Glutamatergic neuron (in vitro differentiated cells): ENCODE measurements around the gene ASB4. TPM values are rescaled to one million over a fixed set of nuclear protein-coding genes. Genes with fewer than 3 reads are reported as not detected.

Experiments
- DNase-seq: peaks from one replicate; pipeline ENCODE4 v3.0.0; 2022
- H3K27ac Mint-ChIP-seq: one replicate; pipeline ENCODE4 v1.8.0; 2020; ENCODE audit warnings: mild to moderate bottlenecking, mixed read lengths, inconsistent platforms; ENCODE audit not compliant: unreplicated experiment
- H3K27me3 Mint-ChIP-seq: one replicate; pipeline ENCODE4 v1.8.0; 2020; ENCODE audit warnings: mild to moderate bottlenecking, moderate library complexity, mixed read lengths, inconsistent platforms; ENCODE audit not compliant: unreplicated experiment
- H3K36me3 Mint-ChIP-seq: one replicate; pipeline ENCODE4 v1.8.0; 2020; ENCODE audit warnings: mild to moderate bottlenecking, mixed read lengths, inconsistent platforms; ENCODE audit not compliant: unreplicated experiment
- H3K4me1 Mint-ChIP-seq: one replicate; pipeline ENCODE4 v1.8.0; 2020; ENCODE audit warnings: mild to moderate bottlenecking, low read depth, mixed read lengths, inconsistent platforms; ENCODE audit not compliant: unreplicated experiment
- H3K4me3 Mint-ChIP-seq: one replicate; pipeline ENCODE4 v1.8.0; 2020; ENCODE audit warnings: mild to moderate bottlenecking, mixed read lengths, inconsistent platforms; ENCODE audit not compliant: unreplicated experiment
- H3K9me3 Mint-ChIP-seq: one replicate; pipeline ENCODE4 v1.8.0; 2020; ENCODE audit warnings: mild to moderate bottlenecking, moderate library complexity, mixed read lengths, inconsistent platforms; ENCODE audit not compliant: unreplicated experiment
- CTCF ChIP-seq: fragments of 200-600 bp; sonication (generic); IDR thresholded peaks from one replicate; pipeline ENCODE4 v1.5.0; 2021; ENCODE audit not compliant: partially characterized antibody, unreplicated experiment
- total RNA-seq: library from RNA; stranded (reverse); fragmentation: NEBNext Ultra II Directional; extraction: Animal tissue kit (Norgen Biotek cat#: 25700); gene quantifications from one replicate; pipeline ENCODE4 v1.2.1, GENCODE V29; 2021; ENCODE audit not compliant: unreplicated experiment

The ASB4 gene
- total RNA-seq, 1 donor from 2014 or later, result not detected

DNA sequence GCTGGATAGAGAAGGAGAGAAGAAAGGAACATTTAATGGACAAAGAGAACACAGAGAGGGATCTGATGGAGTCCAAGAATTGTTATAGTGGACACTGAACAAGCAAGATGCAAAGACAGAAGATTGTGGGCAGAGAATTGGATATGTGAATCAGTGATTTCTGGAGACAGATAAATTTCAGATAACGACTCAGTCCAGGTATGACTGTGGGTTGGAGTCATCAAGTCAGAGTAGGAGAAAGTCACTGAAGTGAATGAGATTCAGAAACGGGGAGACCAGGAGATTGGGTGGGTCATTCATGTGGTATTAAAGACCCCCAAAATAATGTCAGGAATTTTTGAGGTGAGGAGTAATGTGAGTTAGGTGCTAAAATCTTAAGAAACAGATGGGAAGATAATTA, 23.0 kb downstream of the ASB4 start:
- TF ChIP-seq CTCF, result no peak
- Mint-ChIP-seq H3K4me1 (peaks cover 15% of the 10 kb centered on the region), H3K4me3 (no peak overlapping the region), H3K27ac (no peak overlapping the region), H3K27me3 (peaks cover 2% of the 10 kb centered on the region), H3K36me3 (no peaks in the 10 kb centered on the region), H3K9me3 (peaks cover 4% of the 10 kb centered on the region)
- no peak for DNase-seq

DNA sequence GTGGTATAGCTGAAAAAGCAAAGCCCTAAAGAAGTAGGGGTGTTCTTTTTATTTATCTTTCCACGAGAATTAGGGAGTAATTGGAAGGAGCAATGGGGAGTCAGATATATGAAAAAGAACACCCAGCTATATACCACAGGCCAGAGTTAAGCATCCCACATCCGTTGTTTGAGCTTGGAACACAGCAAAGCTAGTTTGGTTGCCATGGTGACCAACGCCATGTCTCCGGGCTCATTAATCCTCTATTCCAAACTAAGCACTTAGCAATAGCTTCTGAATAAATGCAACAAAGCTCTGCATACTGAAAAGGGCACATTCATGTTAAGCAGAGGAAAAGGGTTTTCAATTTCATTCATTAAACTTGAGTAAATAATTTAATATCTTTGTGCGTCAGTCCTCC, 23.5 kb downstream of the ASB4 start:
- Mint-ChIP-seq H3K4me3 (no peak overlapping the region), H3K9me3 (peaks cover 4% of the 10 kb centered on the region), H3K27me3 (peaks cover 2% of the 10 kb centered on the region), H3K36me3 (no peaks in the 10 kb centered on the region), H3K27ac (no peak overlapping the region), H3K4me1 (peaks cover 12% of the 10 kb centered on the region)
- DNase-seq, result peak; percentile 62
- no peak for TF ChIP-seq CTCF

DNA sequence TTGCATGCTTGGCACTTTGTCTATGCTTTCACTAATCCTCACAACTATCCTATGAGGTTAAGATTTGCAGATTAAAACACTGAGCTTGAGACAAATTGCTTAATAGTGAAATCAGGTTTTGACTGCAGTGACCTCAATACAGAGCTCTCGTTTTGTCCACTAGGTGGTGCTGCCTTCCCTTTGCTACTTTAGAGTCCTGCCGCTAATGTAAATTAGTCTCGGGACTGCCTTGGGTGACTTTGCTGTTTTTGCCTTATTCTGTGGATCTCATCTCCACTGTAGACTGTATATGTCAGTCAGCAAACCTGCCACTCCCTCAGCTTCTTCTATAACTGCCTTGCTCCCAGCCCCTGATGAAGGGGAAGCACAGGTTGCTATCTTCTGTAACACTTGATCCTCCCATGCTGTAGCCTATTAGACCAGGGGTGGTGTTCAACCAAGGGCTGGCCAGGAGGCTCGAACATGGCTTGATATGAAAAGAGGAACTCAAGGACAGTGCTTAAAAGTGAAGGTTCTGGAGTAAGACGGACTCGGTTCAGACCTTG, 26.0 kb downstream of the ASB4 start:
- Mint-ChIP-seq H3K27me3 (no peaks in the 10 kb centered on the region), H3K4me1 (no peaks in the 10 kb centered on the region), H3K4me3 (no peak overlapping the region), H3K27ac (no peak overlapping the region), H3K9me3 (no peaks in the 10 kb centered on the region), H3K36me3 (no peaks in the 10 kb centered on the region)
- DNase-seq, result peak; percentile 69
- peak; percentile 84 for TF ChIP-seq CTCF

GRCh38 chr7:95517458-95517857, 31.7 kb downstream of the ASB4 start:
- H3K4me1 Mint-ChIP-seq, result no peaks in the 10 kb centered on the region
- no peak for TF ChIP-seq CTCF
- no peaks in the 10 kb centered on the region for H3K36me3 Mint-ChIP-seq
- no peaks in the 10 kb centered on the region for H3K27me3 Mint-ChIP-seq
- H3K9me3 Mint-ChIP-seq, result no peaks in the 10 kb centered on the region
- no peak overlapping the region for H3K27ac Mint-ChIP-seq
- no peak overlapping the region for H3K4me3 Mint-ChIP-seq
- DNase-seq, result no peak

GRCh38 chr7:95517870-95518269, 32.1 kb downstream of the ASB4 start:
- Mint-ChIP-seq H3K36me3 (no peaks in the 10 kb centered on the region), H3K4me3 (no peak overlapping the region), H3K27me3 (no peaks in the 10 kb centered on the region), H3K9me3 (no peaks in the 10 kb centered on the region), H3K4me1 (no peaks in the 10 kb centered on the region), H3K27ac (no peak overlapping the region)
- DNase-seq, result no peak
- no peak for TF ChIP-seq CTCF
